Central memory CD4-positive, alpha-beta T cell (primary cell): ENCODE data around the gene CIAO3.
A peak's percentile ranks its signal among the peaks of the same experiment; 100 is the strongest.
"Not testable (repeated sequence)": the region's sequence is repeated elsewhere in the genome, so short reads cannot be mapped to it uniquely, and the experiment has no call there.

Experiments used
- DNase-seq: peaks from one replicate; pipeline ENCODE4 v3.0.0; 2022

CIAO3 gene

GRCh38 chr16:721765-722540 is 18.8 kb downstream of the CIAO3 start:
- DNase-seq: peak; percentile 32

GRCh38 chr16:720990-721764 is 19.6 kb downstream of the CIAO3 start, which contains the start of gene ANTKMT:
Gene ANTKMT, plus strand, starts transcription at chr16:721146. Its CDS starts 129 bp downstream, at chr16:721275.
- peak; percentile 74 for DNase-seq

- peak; percentile 22 for DNase-seq
Measured at GRCh38 chr16:720447-720989, 20.3 kb downstream of the CIAO3 start.

GRCh38 chr16:719815-720446 is 20.9 kb downstream of the CIAO3 start:
- no peak for DNase-seq

- DNase-seq: no peak
Measured at GRCh38 chr16:718922-719321, 21.9 kb downstream of the CIAO3 start.

GRCh38 chr16:718389-718788 is 22.4 kb downstream of the CIAO3 start:
- DNase-seq: no peak

- DNase-seq: no peak
Measured at GRCh38 chr16:717450-718245, 23.1 kb downstream of the CIAO3 start.

GRCh38 chr16:716768-717325 is 23.9 kb downstream of the CIAO3 start:
- no peak for DNase-seq

GRCh38 chr16:716200-716568 is 24.6 kb downstream of the CIAO3 start:
- DNase-seq: no peak

GRCh38 chr16:715477-716199 is 25.2 kb downstream of the CIAO3 start:
- DNase-seq: no peak

- DNase-seq: peak; percentile 79
Measured at GRCh38 chr16:714558-715476, 26.0 kb downstream of the CIAO3 start, which contains the start of gene METRN. Gene METRN, plus strand, starts transcription at chr16:715118. Its CDS starts 172 bp downstream, at chr16:715290.

GRCh38 chr16:714079-714478 is 26.7 kb downstream of the CIAO3 start:
- no peak for DNase-seq

- DNase-seq: not testable (repeated sequence)
Measured at GRCh38 chr16:712740-713250, 28.0 kb downstream of the CIAO3 start.

GRCh38 chr16:711548-712320 is 29.1 kb downstream of the CIAO3 start:
- DNase-seq: peak; percentile 70

GRCh38 chr16:711084-711483 is 29.7 kb downstream of the CIAO3 start:
- DNase-seq: no peak

GRCh38 chr16:710500-711075 is 30.2 kb downstream of the CIAO3 start:
- DNase-seq: no peak

GRCh38 chr16:709566-710499 is 31.0 kb downstream of the CIAO3 start:
- no peak for DNase-seq
